DOHH2 (cell line): Measurements from ENCODE around the gene TRAPPC2L.

ENCODE experiments used
- H3F3A ChIP-seq: fragments of 200-600 bp; sonication (generic), shearing (Covaris generic); 2 replicates; pipeline ENCODE4 v1.6.0; 2016; ENCODE audit warnings: antibody characterized with exemption, mild to moderate bottlenecking; ENCODE audit not compliant: control insufficient read depth, insufficient read depth
- H3K27ac ChIP-seq: fragments of 200-600 bp; sonication (generic); 2 replicates; pipeline ENCODE4 v1.5.1; 2014; ENCODE audit warnings: low read depth, mild to moderate bottlenecking, low read length, moderate library complexity
- H3K27me3 ChIP-seq: fragments of 200-600 bp; sonication (generic); 2 replicates; pipeline ENCODE4 v1.6.1; 2014; ENCODE audit warnings: mild to moderate bottlenecking, low read length, mixed read lengths; ENCODE audit not compliant: control insufficient read depth
- H3K36me3 ChIP-seq: fragments of 200-600 bp; sonication (generic); 2 replicates; pipeline ENCODE4 v1.6.1; 2014; ENCODE audit warnings: mild to moderate bottlenecking, low read length, moderate library complexity, mixed read lengths; ENCODE audit not compliant: control insufficient read depth
- H3K4me1 ChIP-seq: fragments of 200-600 bp; sonication (generic); 2 replicates; pipeline ENCODE4 v1.6.1; 2014; ENCODE audit warnings: mild to moderate bottlenecking, low read length, mixed read lengths; ENCODE audit not compliant: control insufficient read depth
- H3K4me2 ChIP-seq: fragments of 200-600 bp; sonication (generic); 2 replicates; pipeline ENCODE4 v1.6.0; 2014; ENCODE audit warnings: mild to moderate bottlenecking, low read length, moderate library complexity
- H3K4me3 ChIP-seq: fragments of 200-600 bp; sonication (generic); 2 replicates; pipeline ENCODE4 v1.5.1; 2014; ENCODE audit warnings: mild to moderate bottlenecking, low read length, mixed read lengths
- H3K79me2 ChIP-seq: fragments of 200-600 bp; sonication (generic); 2 replicates; pipeline ENCODE4 v1.6.1; 2014; ENCODE audit warnings: mild to moderate bottlenecking, low read length, mixed read lengths; ENCODE audit not compliant: control insufficient read depth
- H3K9me2 ChIP-seq: fragments of 200-600 bp; sonication (generic); replicated peaks from 2 replicates; pipeline ENCODE4 v1.6.1; 2014; ENCODE audit warnings: mild to moderate bottlenecking, low read length, mixed read lengths; ENCODE audit not compliant: control insufficient read depth
- H3K9me3 ChIP-seq: fragments of 200-600 bp; sonication (generic); 2 replicates; pipeline ENCODE4 v1.6.1; 2014; ENCODE audit warnings: antibody characterized with exemption, low read length, mixed read lengths; ENCODE audit not compliant: control insufficient read depth, insufficient read depth
- H4K20me1 ChIP-seq: fragments of 200-600 bp; sonication (generic); 2 replicates; pipeline ENCODE4 v1.6.0; 2014; ENCODE audit warnings: low read depth, mild to moderate bottlenecking, antibody characterized with exemption, low read length, moderate library complexity; ENCODE audit not compliant: control insufficient read depth, insufficient read depth
- EZH2phosphoT487 ChIP-seq: fragments of 200-600 bp; sonication (generic); IDR thresholded peaks from 2 replicates; pipeline ENCODE4 v1.6.1; 2017; ENCODE audit warnings: borderline replicate concordance, mild to moderate bottlenecking, antibody characterized with exemption, low read length, moderate library complexity, mixed read lengths
- TF ChIP-seq, protein P1 (sequence below): fragments of 200-600 bp; sonication (generic); IDR thresholded peaks from one replicate; pipeline ENCODE4 v1.5.1; 2014; ENCODE audit warnings: antibody characterized with exemption, mild to moderate bottlenecking, low read depth, low read length; ENCODE audit not compliant: poor library complexity, severe bottlenecking

Gene TRAPPC2L

DNA sequence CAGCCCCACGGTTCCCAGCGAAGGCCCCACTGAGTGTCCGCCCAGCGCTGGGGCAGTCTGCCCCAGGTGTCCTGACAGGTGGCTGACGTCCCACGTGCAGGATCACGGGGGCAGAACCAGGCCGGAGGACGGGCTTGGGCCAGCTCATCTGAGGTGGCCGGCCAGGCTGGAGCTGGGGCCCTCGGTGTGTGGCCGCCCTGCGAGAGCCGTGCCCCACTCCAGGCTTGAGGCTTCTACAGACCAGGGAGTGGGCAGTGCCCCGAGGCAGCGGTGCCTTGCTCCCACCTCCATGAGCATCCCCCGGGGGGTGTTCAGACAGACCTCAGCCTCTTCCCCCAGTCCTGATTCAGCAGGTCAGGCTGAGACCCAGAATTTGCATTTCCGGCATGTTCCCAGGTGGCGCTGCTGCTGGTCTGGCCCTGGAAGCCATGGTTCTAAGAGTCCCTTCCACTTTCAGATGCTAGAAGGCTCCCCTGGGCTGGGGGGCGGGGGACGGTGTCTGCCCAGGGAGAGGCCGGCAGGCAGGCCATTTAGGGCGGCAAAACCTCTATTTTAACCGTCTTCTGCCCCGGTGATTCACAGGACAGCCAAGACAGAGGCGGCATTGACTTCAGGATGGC lies 44.9 kb downstream of the TRAPPC2L start:
- no peaks in the 10 kb centered on the region for H3K9me3 ChIP-seq
- H3K27ac ChIP-seq: no peak overlapping the region
- no peaks in the 10 kb centered on the region for H3K9me2 ChIP-seq
- TF ChIP-seq, protein P1, sequence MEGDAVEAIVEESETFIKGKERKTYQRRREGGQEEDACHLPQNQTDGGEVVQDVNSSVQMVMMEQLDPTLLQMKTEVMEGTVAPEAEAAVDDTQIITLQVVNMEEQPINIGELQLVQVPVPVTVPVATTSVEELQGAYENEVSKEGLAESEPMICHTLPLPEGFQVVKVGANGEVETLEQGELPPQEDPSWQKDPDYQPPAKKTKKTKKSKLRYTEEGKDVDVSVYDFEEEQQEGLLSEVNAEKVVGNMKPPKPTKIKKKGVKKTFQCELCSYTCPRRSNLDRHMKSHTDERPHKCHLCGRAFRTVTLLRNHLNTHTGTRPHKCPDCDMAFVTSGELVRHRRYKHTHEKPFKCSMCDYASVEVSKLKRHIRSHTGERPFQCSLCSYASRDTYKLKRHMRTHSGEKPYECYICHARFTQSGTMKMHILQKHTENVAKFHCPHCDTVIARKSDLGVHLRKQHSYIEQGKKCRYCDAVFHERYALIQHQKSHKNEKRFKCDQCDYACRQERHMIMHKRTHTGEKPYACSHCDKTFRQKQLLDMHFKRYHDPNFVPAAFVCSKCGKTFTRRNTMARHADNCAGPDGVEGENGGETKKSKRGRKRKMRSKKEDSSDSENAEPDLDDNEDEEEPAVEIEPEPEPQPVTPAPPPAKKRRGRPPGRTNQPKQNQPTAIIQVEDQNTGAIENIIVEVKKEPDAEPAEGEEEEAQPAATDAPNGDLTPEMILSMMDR: no peak
- no peak for TF ChIP-seq EZH2phosphoT487
- H3K4me3 ChIP-seq: no peak overlapping the region
- H3K4me1 ChIP-seq: peaks cover 11% of the 10 kb centered on the region
- H3K4me2 ChIP-seq: no peak overlapping the region
- peaks cover 19% of the 10 kb centered on the region; the same call in 1 of the 2 replicates for H4K20me1 ChIP-seq
- H3F3A ChIP-seq: no peaks in the 10 kb centered on the region
- H3K79me2 ChIP-seq: peaks cover 38% of the 10 kb centered on the region
- H3K27me3 ChIP-seq: no peaks in the 10 kb centered on the region
- H3K36me3 ChIP-seq: peaks cover 58% of the 10 kb centered on the region

DNA sequence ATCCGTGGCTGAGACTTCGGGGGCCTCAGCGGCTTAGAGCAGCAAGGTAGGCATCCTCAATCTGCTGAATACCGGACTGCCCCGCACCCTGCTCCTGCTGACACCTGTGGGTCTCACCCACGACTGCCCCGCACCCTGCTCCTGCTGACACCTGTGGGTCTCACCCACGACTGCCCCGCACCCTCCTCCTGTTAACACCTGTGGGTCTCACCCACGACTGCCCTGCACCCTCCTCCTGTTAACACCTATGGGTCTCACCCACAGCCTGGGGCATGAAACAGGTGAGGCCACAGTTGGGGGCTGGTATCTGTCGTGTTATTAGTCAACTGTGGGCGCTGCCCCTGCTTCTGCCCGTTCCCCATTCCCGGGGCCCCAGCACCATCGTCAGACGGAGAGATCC lies 45.8 kb downstream of the TRAPPC2L start:
- no peak overlapping the region for H3K4me3 ChIP-seq
- H3K27ac ChIP-seq: no peak overlapping the region
- H4K20me1 ChIP-seq: peaks cover 19% of the 10 kb centered on the region
- TF ChIP-seq, protein P1: no peak
- no peak for TF ChIP-seq EZH2phosphoT487
- no peaks in the 10 kb centered on the region for H3K27me3 ChIP-seq
- H3K79me2 ChIP-seq: peaks cover 47% of the 10 kb centered on the region
- no peaks in the 10 kb centered on the region for H3K9me3 ChIP-seq
- H3F3A ChIP-seq: no peaks in the 10 kb centered on the region
- H3K4me2 ChIP-seq: no peak overlapping the region
- peaks cover 49% of the 10 kb centered on the region for H3K36me3 ChIP-seq
- no peaks in the 10 kb centered on the region for H3K9me2 ChIP-seq
- H3K4me1 ChIP-seq: peaks cover 11% of the 10 kb centered on the region

- Histone ChIP-seq H3F3A (no peaks in the 10 kb centered on the region), H3K27ac (no peak overlapping the region), H3K4me3 (no peak overlapping the region), H3K4me1 (peaks cover 11% of the 10 kb centered on the region), H3K36me3 (peaks cover 44% of the 10 kb centered on the region), H3K79me2 (peaks cover 49% of the 10 kb centered on the region), H4K20me1 (peaks cover 19% of the 10 kb centered on the region), H3K27me3 (no peaks in the 10 kb centered on the region), H3K9me2 (no peaks in the 10 kb centered on the region), H3K9me3 (no peaks in the 10 kb centered on the region), H3K4me2 (no peak overlapping the region)
- TF ChIP-seq, protein P1: no peak
- TF ChIP-seq EZH2phosphoT487: no peak
These were observed 46.3 kb downstream of the TRAPPC2L start for GRCh38 chr16:88903267-88903666.
